Measurements from ENCODE around the gene ITGAL. TPM values are rescaled to one million over a fixed set of nuclear protein-coding genes. Genes with fewer than 3 reads are reported as not detected.
A peak's percentile ranks its signal among the peaks of the same experiment; 100 is the strongest.
"Not testable (repeated sequence)": the region's sequence is repeated elsewhere in the genome, so short reads cannot be mapped to it uniquely, and the experiment has no call there.

Gene ITGAL
- total RNA-seq, 1 donor from 2014 or later: 16.7 TPM

DNA sequence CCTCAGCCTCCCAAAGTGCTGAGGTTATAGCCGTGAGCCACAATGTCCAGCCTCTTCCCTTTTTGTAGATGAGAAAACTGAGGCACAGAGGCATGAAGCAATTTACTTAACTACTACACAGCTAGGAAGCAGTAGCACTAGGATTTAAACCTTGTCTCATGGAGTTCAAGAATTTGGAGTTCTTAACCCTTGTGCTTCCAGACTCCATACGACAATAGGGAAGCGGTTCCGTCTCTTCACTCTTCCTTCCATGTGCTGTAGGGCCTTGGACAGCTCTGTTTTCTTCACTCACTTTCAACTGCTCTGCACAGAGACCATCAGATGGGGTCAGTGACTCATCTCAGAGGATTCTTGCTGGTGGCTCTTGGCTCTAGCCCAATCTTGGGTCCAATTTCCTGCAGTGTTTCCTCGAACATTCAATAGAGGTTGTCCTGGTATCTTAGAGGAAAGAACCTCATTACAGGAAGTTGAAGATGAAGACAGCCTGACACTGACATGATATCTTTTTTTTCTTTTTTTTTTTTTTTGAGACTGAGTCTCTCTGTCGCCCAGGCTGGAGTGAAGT, 19.3 kb downstream of the ITGAL start:
- peak; percentile 72 for DNase-seq (ENCODE audit: low spot score)

- no peak for DNase-seq (ENCODE audit: low spot score)
Observed at GRCh38 chr16:30493941-30494488, 21.5 kb downstream of the ITGAL start.

DNA sequence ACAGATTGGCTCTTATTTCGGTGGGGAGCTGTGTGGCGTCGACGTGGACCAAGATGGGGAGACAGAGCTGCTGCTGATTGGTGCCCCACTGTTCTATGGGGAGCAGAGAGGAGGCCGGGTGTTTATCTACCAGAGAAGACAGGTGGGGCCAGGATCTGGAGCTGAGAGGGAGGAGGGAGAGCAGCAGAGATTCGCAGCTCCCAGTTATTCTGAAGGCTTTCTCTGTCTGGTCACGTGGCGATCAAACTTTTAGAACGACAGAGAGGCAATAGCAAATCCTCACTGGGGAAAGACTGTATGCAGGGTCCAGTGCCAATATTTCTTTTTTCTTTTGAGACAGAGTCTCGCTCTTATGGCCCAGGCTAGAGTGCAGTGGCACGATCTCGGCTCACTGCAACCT, 22.2 kb downstream of the ITGAL start:
- DNase-seq (ENCODE audit: low spot score): no peak

DNA sequence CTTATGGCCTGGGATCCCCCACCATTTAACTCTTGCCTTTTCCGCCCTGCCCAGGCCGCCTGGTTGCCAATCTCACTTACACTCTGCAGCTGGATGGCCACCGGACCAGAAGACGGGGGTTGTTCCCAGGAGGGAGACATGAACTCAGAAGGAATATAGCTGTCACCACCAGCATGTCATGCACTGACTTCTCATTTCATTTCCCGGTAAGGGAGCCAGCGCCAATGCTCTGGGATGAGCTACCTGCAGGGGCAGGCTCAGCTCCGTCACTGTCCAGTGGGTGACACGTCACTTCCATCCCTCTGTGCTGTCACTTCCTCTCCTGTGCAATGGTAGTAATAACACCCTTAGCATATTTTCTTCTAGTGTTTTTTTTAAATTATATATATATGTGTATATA, 26.7 kb downstream of the ITGAL start:
- DNase-seq (ENCODE audit: low spot score): no peak

- no peak for DNase-seq (ENCODE audit: low spot score)
Observed at GRCh38 chr16:30503403-30504296, 31.1 kb downstream of the ITGAL start.

DNA sequence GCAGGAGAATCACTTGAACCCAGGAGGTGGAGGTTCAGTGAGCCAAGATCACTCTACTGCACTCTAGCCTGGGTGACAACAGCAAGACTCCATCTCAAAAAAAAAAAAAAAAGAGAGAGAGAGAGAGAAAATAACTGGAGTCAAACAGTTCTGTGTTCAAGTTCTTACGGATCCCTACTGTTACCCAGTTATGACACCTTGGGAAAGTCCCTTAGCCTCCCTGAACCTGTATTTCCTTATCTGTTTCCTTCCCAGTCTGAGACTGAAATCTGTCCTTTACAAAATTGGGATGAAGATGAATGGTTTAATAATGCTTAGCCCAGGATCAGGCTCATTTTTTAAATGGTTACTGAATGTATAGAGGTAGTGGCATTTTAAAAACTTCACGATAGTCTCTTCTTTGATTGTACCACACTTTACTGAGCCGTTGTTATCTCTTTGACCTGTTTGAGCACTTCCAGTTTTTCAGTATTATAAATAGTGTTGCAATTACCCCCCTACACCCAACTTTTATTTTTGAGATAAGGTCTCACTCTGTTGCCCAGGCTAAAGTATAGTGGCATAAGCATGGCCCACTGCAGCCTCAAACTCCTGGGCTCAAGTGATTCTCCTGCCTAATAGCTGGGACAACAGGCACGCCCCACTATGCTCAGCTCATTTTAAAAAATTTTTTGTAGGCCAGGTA, 36.7 kb downstream of the ITGAL start:
- no peak for DNase-seq (ENCODE audit: low spot score)

DNA sequence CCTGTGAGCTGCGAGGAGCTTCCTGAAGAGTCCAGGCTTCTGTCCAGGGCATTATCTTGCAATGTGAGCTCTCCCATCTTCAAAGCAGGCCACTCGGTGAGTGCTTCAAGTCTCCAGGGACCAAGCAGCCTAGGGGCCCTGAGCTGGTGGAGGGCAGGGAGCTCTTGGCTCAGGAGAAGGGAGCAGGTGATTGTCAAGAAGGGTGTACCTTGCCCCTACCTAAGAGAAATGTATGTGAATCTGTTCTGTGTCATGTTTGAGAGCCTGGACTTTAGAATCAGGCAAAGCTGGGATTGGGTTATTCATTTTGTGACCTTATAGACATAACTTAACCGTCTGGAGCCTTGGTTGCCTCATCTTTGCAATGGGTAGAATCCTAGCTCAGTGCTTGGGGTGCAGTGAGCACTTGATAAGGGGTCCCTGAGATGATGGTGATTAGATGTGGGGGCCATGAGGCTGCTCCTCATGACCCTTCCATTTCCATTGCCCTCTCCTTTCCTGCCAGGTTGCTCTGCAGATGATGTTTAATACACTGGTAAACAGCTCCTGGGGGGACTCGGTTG, 37.9 kb downstream of the ITGAL start:
- no peak for DNase-seq (ENCODE audit: low spot score)

DNA sequence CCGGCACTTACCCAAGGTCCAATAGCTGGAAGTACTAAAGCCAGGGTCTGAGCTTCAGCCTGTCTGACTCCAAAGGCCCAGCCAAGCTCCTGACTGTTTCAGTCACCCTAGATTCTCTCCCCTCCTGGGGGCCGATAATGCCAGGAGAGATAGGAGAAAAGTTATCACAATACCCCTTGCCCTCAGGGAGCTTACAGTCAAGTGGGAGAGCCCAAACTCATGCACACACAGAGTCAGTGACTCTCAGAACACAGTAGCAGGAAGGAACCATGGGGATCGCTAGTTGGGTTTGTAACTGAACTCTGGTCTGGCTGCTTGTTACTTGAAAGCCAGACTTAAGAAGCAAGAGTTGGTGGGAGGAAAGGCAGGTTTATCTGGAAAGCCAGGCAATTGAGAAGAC, 39.0 kb downstream of the ITGAL start:
- no peak for DNase-seq (ENCODE audit: low spot score)

GRCh38 chr16:30515275-30515674, 42.7 kb downstream of the ITGAL start:
- DNase-seq (ENCODE audit: low spot score): no peak

- DNase-seq (ENCODE audit: low spot score): no peak
Observed at GRCh38 chr16:30518552-30518951, 46.0 kb downstream of the ITGAL start.

DNA sequence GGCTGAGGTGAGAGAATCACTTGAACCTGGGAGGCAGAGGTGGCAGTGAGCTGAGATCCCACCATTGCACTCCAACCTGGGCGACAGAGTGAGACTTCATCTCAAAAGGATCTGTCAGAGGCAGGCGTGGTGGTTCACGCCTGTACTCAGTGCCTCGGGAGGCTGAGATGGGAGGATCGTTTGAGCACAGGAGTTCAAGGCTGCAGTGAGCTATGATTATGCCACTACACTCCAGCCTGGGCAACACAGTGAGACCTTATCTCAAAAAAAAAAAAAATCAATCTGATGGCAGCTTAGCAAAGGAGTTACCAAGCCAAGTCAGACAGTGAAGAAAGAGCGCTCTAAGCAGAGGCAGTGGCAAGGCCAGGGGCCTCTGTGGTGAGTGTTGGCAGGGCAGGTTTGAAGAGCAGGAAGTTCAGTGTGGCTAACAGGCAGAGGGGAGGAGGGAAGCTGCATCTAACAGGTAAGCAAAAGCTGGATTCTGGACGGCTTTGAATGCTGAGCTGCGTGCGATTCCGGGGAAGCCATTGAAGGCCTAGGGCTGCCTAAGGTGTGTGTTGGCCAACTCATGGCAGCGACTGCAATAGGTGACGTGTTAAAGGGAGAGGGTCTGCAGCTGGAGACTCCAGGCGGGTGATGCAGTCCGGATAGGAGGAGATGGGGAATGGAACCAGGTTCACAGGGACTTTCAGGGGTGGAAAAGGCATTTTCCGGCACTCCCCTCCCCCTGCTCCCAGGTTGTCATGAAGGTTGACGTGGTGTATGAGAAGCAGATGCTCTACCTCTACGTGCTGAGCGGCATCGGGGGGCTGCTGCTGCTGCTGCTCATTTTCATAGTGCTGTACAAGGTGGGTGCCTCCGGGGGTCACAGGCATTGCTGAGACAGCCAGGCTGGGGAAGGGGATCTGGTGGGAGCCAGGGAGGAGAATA, 46.8 kb downstream of the ITGAL start:
- no peak for DNase-seq (ENCODE audit: low spot score)

DNA sequence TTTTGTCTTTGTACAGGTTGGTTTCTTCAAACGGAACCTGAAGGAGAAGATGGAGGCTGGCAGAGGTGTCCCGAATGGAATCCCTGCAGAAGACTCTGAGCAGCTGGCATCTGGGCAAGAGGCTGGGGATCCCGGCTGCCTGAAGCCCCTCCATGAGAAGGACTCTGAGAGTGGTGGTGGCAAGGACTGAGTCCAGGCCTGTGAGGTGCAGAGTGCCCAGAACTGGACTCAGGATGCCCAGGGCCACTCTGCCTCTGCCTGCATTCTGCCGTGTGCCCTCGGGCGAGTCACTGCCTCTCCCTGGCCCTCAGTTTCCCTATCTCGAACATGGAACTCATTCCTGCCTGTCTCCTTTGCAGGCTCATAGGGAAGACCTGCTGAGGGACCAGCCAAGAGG, 48.9 kb downstream of the ITGAL start:
- no peak for DNase-seq (ENCODE audit: low spot score)

GRCh38 chr16:30521873-30522641, 49.5 kb downstream of the ITGAL start:
- DNase-seq (ENCODE audit: low spot score): peak; percentile 38

DNA sequence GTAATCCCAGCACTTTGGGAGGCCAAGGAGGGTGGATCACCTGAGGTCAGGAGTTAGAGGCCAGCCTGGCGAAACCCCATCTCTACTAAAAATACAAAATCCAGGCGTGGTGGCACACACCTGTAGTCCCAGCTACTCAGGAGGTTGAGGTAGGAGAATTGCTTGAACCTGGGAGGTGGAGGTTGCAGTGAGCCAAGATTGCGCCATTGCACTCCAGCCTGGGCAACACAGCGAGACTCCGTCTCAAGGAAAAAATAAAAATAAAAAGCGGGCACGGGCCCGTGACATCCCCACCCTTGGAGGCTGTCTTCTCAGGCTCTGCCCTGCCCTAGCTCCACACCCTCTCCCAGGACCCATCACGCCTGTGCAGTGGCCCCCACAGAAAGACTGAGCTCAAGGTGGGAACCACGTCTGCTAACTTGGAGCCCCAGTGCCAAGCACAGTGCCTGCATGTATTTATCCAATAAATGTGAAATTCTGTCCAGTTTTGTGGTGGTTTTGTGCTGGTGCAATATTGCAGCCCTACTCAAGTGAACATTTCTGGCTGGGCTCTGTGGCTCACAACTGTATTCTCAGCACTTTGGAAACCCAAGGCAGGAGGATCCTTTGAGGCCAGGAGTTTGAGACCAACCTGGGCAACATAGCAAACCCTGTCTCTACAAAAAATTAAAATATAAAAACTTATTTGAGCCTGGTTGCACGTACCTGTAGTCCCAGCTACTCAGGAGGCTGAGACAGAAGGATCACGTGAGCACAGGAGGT, 50.3 kb downstream of the ITGAL start:
- not testable (repeated sequence) for DNase-seq (ENCODE audit: low spot score)

- no peak for DNase-seq (ENCODE audit: low spot score)
Observed at GRCh38 chr16:30523768-30524574, 51.4 kb downstream of the ITGAL start.

GRCh38 chr16:30524575-30525568, 52.3 kb downstream of the ITGAL start:
- no peak for DNase-seq (ENCODE audit: low spot score)

- no peak for DNase-seq (ENCODE audit: low spot score)
Observed at GRCh38 chr16:30525844-30526136, 53.2 kb downstream of the ITGAL start.
